Small intestine (tissue), 7 donors: ENCODE data around the gene FRMD4A. TPM values are rescaled to one million over a fixed set of nuclear protein-coding genes. Genes with fewer than 3 reads are reported as not detected.

ENCODE experiments used
- DNase-seq, 2 donors: peaks; one replicate each; pipeline versions ENCODE4 v3.0.0 to v3.0.0-alpha.2; 2013
- FAIRE-seq: peaks from 2 replicates; lab custom pipeline; 2012; peaks lifted over from hg19 to GRCh38; lab: Jason Lieb, UNC
- H3K27ac ChIP-seq, 3 donors: one replicate each; pipeline ENCODE4 v1.5.1; 2013; ENCODE audit warnings: low read length in 2 of 3, mild to moderate bottlenecking in 2 of 3, control low read depth in 1 of 3, inconsistent platforms in 1 of 3, low read depth in 1 of 3, moderate library complexity in 1 of 3
- H3K27me3 ChIP-seq, 3 donors: one replicate each; pipeline ENCODE4 v1.6.1; 2013; ENCODE audit warnings: low read length in 3 of 3, inconsistent platforms in 1 of 3; ENCODE audit not compliant: control insufficient read depth in 3 of 3, insufficient read depth in 3 of 3
- H3K36me3 ChIP-seq, 3 donors: one replicate each; pipeline ENCODE4 v1.6.1; 2013; ENCODE audit warnings: low read length in 3 of 3, inconsistent platforms in 1 of 3, low read depth in 1 of 3, mild to moderate bottlenecking in 1 of 3, moderate library complexity in 1 of 3; ENCODE audit not compliant: control insufficient read depth in 3 of 3, insufficient read depth in 2 of 3
- H3K4me1 ChIP-seq, 3 donors: one replicate each; pipeline ENCODE4 v1.6.1; 2013; ENCODE audit warnings: low read length in 2 of 3, inconsistent platforms in 1 of 3, low read depth in 1 of 3, mild to moderate bottlenecking in 1 of 3, moderate library complexity in 1 of 3; ENCODE audit not compliant: control insufficient read depth in 3 of 3, insufficient read depth in 2 of 3
- H3K4me3 ChIP-seq, 3 donors: one replicate each; pipeline ENCODE4 v1.5.1; 2013; ENCODE audit warnings: low read length in 3 of 3, control low read depth in 1 of 3, inconsistent platforms in 1 of 3, low read depth in 1 of 3, mild to moderate bottlenecking in 1 of 3, moderate library complexity in 1 of 3
- H3K9me3 ChIP-seq, 2 donors: one replicate each; pipeline ENCODE4 v1.6.1; 2013; ENCODE audit warnings: low read depth in 1 of 2, low read length in 1 of 2; ENCODE audit not compliant: control insufficient read depth in 2 of 2, insufficient read depth in 1 of 2
- WGBS, 3 donors: extraction: QIAGEN DNeasy Blood & Tissue Kit; methylation state at CpG; one replicate each; pipeline ENCODE4 v1.1.7; 2013; 5-methylcytosine and 5-hydroxymethylcytosine counted together
- polyA plus RNA-seq, 4 donors: library from polyadenylated mRNA; stranded (reverse) in 3 of 4; unstranded in 1 of 4; fragments of 200-250 nt in 3 of 4; fragments of 120-200 nt in 1 of 4; gene quantifications; one replicate each; pipeline versions ENCODE4 v1.2.1 to v1.2.3, GENCODE V29; 2013
- donor health status: healthy with polysubstance abuse.
- donor health status: control.
- donor health status: control.
- donor health status: Bipolar disorder and iron deficiency.
- donor health status: healthy.

Gene FRMD4A
- polyA plus RNA-seq, 4 donors = 0.45 to 16.9 (median 6.2) TPM

- peaks cover 0 to 2% (median 0%) of the 10 kb centered on the region in 3 donors for H3K27me3 ChIP-seq
- no peak overlapping the region for H3K4me3 ChIP-seq
- H3K9me3 ChIP-seq = no peaks in the 10 kb centered on the region
- peak overlapping the region in 1 of 3 donors; percentile 56 for H3K27ac ChIP-seq
- H3K4me1 ChIP-seq = no peaks in the 10 kb centered on the region
- 50 to 60% (median 50%) methylated on average over 7 of the region's 7 CpGs for WGBS, 3 donors
- no peak for FAIRE-seq
- peak in 1 of 2 donors; percentile 7 for DNase-seq
- no peaks in the 10 kb centered on the region for H3K36me3 ChIP-seq
These were observed 448.5 kb downstream of the FRMD4A start for GRCh38 chr10:13882119-13882711.

DNA sequence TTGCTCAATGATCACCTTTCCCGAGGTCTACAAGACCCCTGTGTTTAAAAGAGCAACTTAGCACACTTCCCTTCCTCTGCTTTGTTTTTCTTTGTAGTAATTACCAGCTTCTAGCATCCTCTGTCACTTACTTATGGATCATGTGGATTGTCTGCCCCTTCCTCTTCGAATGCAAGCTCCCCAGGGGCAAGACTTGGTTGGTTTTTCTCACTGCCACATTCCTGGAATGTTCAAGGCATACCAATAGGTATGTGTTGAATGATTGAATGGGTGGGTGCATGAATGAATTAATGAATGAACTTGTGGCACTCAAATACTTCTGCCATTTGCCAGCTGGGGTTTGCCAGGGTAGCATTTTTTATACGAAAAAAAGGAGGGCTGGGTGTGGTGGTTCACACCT is 450.0 kb downstream of the FRMD4A start:
- Histone ChIP-seq H3K27me3 (no peaks in the 10 kb centered on the region), H3K9me3 (no peaks in the 10 kb centered on the region), H3K4me3 (no peak overlapping the region), H3K27ac (no peak overlapping the region), H3K4me1 (no peaks in the 10 kb centered on the region), H3K36me3 (no peaks in the 10 kb centered on the region)
- no peak for DNase-seq
- no peak for FAIRE-seq
- WGBS, 3 donors = 48 to 77% (median 50%) methylated on average over 3 of the region's 3 CpGs

- Histone ChIP-seq H3K27ac (no peak overlapping the region), H3K9me3 (no peaks in the 10 kb centered on the region), H3K36me3 (no peaks in the 10 kb centered on the region), H3K27me3 (no peaks in the 10 kb centered on the region), H3K4me3 (no peak overlapping the region), H3K4me1 (no peaks in the 10 kb centered on the region)
- no peak for DNase-seq
- FAIRE-seq = no peak
- WGBS, 3 donors = 46 to 59% (median 51%) methylated on average over 11 of the region's 11 CpGs
These were observed 453.4 kb downstream of the FRMD4A start for GRCh38 chr10:13877154-13877909.

DNA sequence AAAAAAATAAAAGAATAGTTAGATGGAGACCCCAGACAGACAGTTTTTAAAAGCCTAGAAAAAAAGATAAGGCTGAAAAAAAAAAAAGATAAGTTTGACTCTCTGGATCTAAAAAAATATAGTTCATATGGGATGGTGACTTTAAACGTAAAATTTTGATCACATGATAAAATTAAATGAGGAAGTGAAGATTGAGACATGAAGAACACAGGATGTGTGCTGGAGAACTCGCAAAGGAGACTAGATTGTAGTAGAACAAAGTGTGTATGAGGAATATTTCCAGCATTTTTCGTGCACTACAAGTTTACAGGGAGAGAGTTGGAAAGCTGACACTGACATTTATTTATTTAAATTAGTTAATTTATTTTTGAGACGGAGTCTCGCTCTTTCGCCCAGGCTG is 457.5 kb downstream of the FRMD4A start:
- 63 to 69% (median 66%) methylated on average over 6 of the region's 6 CpGs for WGBS, 3 donors

DNA sequence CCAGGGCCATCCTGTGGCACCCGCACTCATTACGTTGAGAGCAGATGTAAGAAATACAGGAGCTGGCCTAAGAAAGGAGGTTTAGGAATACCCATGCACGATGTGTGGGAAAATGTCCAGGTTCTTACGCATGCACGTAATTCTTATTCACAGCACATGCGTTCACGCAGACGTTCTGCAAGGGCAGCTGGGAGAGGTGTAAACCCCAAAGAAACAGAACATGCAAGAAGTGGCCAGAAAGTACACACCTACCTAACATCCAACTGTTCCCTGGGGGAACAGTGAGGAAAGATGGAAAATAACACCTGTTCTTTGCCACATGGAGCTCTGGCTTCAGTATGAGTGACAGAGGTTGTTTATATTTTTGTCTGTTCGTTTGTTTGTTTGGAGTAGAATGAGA is 458.3 kb downstream of the FRMD4A start:
- no peak for DNase-seq
- H3K36me3 ChIP-seq = no peaks in the 10 kb centered on the region
- no peak for FAIRE-seq
- 79 to 87% (median 84%) methylated on average over 9 of the region's 9 CpGs for WGBS, 3 donors
- H3K4me3 ChIP-seq = no peak overlapping the region
- H3K9me3 ChIP-seq = no peaks in the 10 kb centered on the region
- H3K27ac ChIP-seq = no peak overlapping the region
- H3K27me3 ChIP-seq = no peaks in the 10 kb centered on the region
- no peaks in the 10 kb centered on the region for H3K4me1 ChIP-seq

More for the DNA sequence above, 457.5 kb downstream of the FRMD4A start:
- H3K4me1 ChIP-seq = no peaks in the 10 kb centered on the region
- FAIRE-seq = no peak
- H3K27me3 ChIP-seq = no peaks in the 10 kb centered on the region
- no peaks in the 10 kb centered on the region for H3K9me3 ChIP-seq
- no peak overlapping the region for H3K4me3 ChIP-seq
- H3K36me3 ChIP-seq = no peaks in the 10 kb centered on the region
- no peak for DNase-seq
- no peak overlapping the region for H3K27ac ChIP-seq

GRCh38 chr10:13871776-13872175 is 458.9 kb downstream of the FRMD4A start:
- no peak for FAIRE-seq
- WGBS, 3 donors = 88 to 90% (median 90%) methylated on average over 11 of the region's 11 CpGs
- no peaks in the 10 kb centered on the region for H3K9me3 ChIP-seq
- no peaks in the 10 kb centered on the region for H3K27me3 ChIP-seq
- DNase-seq = no peak
- no peak overlapping the region for H3K4me3 ChIP-seq
- H3K4me1 ChIP-seq = no peaks in the 10 kb centered on the region
- no peak overlapping the region for H3K27ac ChIP-seq
- no peaks in the 10 kb centered on the region for H3K36me3 ChIP-seq

GRCh38 chr10:13871011-13871410 is 459.7 kb downstream of the FRMD4A start:
- H3K4me1 ChIP-seq = no peaks in the 10 kb centered on the region
- no peaks in the 10 kb centered on the region for H3K36me3 ChIP-seq
- no peak overlapping the region for H3K4me3 ChIP-seq
- no peaks in the 10 kb centered on the region for H3K9me3 ChIP-seq
- no peaks in the 10 kb centered on the region for H3K27me3 ChIP-seq
- no peak overlapping the region for H3K27ac ChIP-seq
- FAIRE-seq (no peak), DNase-seq (no peak)
- WGBS, 3 donors = 81 to 85% (median 81%) methylated on average over 9 of the region's 9 CpGs

GRCh38 chr10:13869295-13869664 is 461.4 kb downstream of the FRMD4A start:
- no peaks in the 10 kb centered on the region for H3K4me1 ChIP-seq
- H3K27ac ChIP-seq = no peak overlapping the region
- H3K36me3 ChIP-seq = no peaks in the 10 kb centered on the region
- DNase-seq (no peak), FAIRE-seq (no peak)
- WGBS, 3 donors = 80 to 90% (median 85%) methylated on average over 12 of the region's 12 CpGs
- no peaks in the 10 kb centered on the region for H3K27me3 ChIP-seq
- H3K9me3 ChIP-seq = no peaks in the 10 kb centered on the region
- no peak overlapping the region for H3K4me3 ChIP-seq
